ENCODE results near the gene PLEKHA6. TPM values are rescaled to one million over a fixed set of nuclear protein-coding genes. Genes with fewer than 3 reads are reported as not detected.

Gene PLEKHA6
- total and polyA plus RNA-seq, 2 experiments from 2014 or later = 2.8 to 6.2 TPM

DNA sequence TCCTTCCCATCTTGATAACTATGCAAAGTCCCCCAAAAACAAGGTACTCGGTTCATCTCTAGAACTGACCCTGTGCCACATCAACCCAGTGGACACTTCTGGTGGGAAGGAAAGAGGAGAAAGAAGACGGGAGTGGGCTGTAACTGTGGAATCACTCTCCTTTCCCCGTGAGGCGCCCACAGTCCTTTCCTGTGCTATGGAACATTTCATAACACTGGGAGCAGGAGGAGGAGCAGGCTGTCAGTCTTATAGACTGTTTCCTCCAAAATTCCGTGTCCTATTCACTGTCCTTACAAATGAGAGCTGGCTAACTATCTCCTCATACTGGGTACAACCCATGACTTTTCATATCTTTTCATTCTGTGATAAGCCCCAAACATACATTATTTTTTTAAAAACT lies 40.7 kb downstream of the PLEKHA6 start:
- Histone ChIP-seq H2AFZ (no peak overlapping the region), H3K79me2 (replicated peaks; ENCODE audit: insufficient read depth) (no peaks in the 10 kb centered on the region), H3K4me2 (no peak overlapping the region), H3K9me2 (ENCODE audit: insufficient read depth) (peaks cover 4% of the 10 kb centered on the region; the same call in 1 of the 2 replicates), H3K27ac (ENCODE audit: low read depth) (no peak overlapping the region), H3K36me3 (ENCODE audit: insufficient read depth) (no peaks in the 10 kb centered on the region), H3F3A (replicated peaks; ENCODE audit: low read depth) (no peaks in the 10 kb centered on the region), H4K20me1 (replicated peaks; ENCODE audit: insufficient read depth) (no peaks in the 10 kb centered on the region; the same call in 1 of the 2 replicates), H3K4me1 (ENCODE audit: insufficient read depth) (peaks cover 2% of the 10 kb centered on the region), H3K4me3 (no peak overlapping the region), H3K27me3 (ENCODE audit: insufficient read depth) (no peaks in the 10 kb centered on the region)
- DNase-seq (ENCODE audit: low spot score) (no peak), ATAC-seq (no peak)
- no peaks in the 10 kb centered on the region; the same call in 2 of the 3 replicates for H3K9me3 Mint-ChIP-seq
- H3K4me3 Mint-ChIP-seq = no peak overlapping the region
- TF ChIP-seq, protein P1, sequence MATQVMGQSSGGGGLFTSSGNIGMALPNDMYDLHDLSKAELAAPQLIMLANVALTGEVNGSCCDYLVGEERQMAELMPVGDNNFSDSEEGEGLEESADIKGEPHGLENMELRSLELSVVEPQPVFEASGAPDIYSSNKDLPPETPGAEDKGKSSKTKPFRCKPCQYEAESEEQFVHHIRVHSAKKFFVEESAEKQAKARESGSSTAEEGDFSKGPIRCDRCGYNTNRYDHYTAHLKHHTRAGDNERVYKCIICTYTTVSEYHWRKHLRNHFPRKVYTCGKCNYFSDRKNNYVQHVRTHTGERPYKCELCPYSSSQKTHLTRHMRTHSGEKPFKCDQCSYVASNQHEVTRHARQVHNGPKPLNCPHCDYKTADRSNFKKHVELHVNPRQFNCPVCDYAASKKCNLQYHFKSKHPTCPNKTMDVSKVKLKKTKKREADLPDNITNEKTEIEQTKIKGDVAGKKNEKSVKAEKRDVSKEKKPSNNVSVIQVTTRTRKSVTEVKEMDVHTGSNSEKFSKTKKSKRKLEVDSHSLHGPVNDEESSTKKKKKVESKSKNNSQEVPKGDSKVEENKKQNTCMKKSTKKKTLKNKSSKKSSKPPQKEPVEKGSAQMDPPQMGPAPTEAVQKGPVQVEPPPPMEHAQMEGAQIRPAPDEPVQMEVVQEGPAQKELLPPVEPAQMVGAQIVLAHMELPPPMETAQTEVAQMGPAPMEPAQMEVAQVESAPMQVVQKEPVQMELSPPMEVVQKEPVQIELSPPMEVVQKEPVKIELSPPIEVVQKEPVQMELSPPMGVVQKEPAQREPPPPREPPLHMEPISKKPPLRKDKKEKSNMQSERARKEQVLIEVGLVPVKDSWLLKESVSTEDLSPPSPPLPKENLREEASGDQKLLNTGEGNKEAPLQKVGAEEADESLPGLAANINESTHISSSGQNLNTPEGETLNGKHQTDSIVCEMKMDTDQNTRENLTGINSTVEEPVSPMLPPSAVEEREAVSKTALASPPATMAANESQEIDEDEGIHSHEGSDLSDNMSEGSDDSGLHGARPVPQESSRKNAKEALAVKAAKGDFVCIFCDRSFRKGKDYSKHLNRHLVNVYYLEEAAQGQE (IDR thresholded peaks at IDR 0.05; ENCODE audit: unreplicated experiment) = no peak
- no peak for TF ChIP-seq JUNB (IDR thresholded peaks at IDR 0.05; ENCODE audit: unreplicated experiment)
- H3K4me1 Mint-ChIP-seq = peaks cover 23% of the 10 kb centered on the region
- H3K27ac Mint-ChIP-seq = no peak overlapping the region
- H3K27me3 Mint-ChIP-seq (ENCODE audit: insufficient read depth, low read depth, poor library complexity) = peaks cover 3% of the 10 kb centered on the region
- no peaks in the 10 kb centered on the region for H3K36me3 Mint-ChIP-seq (ENCODE audit: low read depth)

DNA sequence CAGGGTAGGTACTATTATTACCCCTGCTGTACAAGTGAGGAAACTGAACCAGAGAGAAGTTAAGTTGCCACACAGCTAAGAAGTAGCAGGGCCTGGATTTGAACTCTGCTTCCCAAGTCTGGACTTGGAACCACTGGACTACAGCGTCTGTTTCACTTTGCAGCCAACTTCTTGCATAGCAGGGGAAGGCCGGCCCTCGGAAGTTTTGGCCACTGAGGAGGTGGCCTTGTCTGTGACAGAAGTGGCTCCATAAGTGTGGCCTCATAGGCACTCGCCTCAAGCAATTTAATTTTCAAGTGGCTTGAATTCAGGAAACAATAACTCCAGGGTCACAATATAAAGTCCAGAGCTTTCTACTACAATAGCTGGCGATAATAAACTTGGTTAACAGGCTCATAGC lies 41.4 kb downstream of the PLEKHA6 start:
- peaks cover 30% of the 10 kb centered on the region for H3K4me1 Mint-ChIP-seq
- peaks cover 9% of the 10 kb centered on the region for H3K4me1 ChIP-seq (ENCODE audit: insufficient read depth)
- H3K27ac ChIP-seq (ENCODE audit: low read depth) = no peak overlapping the region
- no peaks in the 10 kb centered on the region for H3K36me3 Mint-ChIP-seq (ENCODE audit: low read depth)
- H3K36me3 ChIP-seq (ENCODE audit: insufficient read depth) = no peaks in the 10 kb centered on the region
- H3K79me2 ChIP-seq (replicated peaks; ENCODE audit: insufficient read depth) = no peaks in the 10 kb centered on the region
- H3K9me2 ChIP-seq (ENCODE audit: insufficient read depth) = peaks cover 4% of the 10 kb centered on the region; the same call in 1 of the 2 replicates
- H3K27me3 Mint-ChIP-seq (ENCODE audit: insufficient read depth, low read depth, poor library complexity) = peaks cover 3% of the 10 kb centered on the region
- H2AFZ ChIP-seq = no peak overlapping the region
- H4K20me1 ChIP-seq (replicated peaks; ENCODE audit: insufficient read depth) = no peaks in the 10 kb centered on the region
- H3K4me2 ChIP-seq = no peak overlapping the region
- no peak overlapping the region for H3K4me3 ChIP-seq
- no peak overlapping the region for H3K4me3 Mint-ChIP-seq
- no peaks in the 10 kb centered on the region for H3K27me3 ChIP-seq (ENCODE audit: insufficient read depth)
- no peaks in the 10 kb centered on the region for H3F3A ChIP-seq (replicated peaks; ENCODE audit: low read depth)
- DNase-seq (ENCODE audit: low spot score) (no peak), ATAC-seq (no peak)
- no peak overlapping the region for H3K27ac Mint-ChIP-seq
- no peaks in the 10 kb centered on the region; the same call in 2 of the 3 replicates for H3K9me3 Mint-ChIP-seq
- TF ChIP-seq, protein P1 (IDR thresholded peaks at IDR 0.05; ENCODE audit: unreplicated experiment) = no peak
- TF ChIP-seq ZNF331 (CRISPR knock-in tag; IDR thresholded peaks at IDR 0.05; ENCODE audit: low read depth) (no peak), ZNF114 (CRISPR knock-in tag; IDR thresholded peaks at IDR 0.05) (no peak), EZH2phosphoT487 (IDR thresholded peaks at IDR 0.05; ENCODE audit: unreplicated experiment) (no peak), CREB1 (CRISPR knock-in tag; IDR thresholded peaks at IDR 0.05; ENCODE audit: low read depth) (no peak), JUNB (IDR thresholded peaks at IDR 0.05; ENCODE audit: unreplicated experiment) (no peak)
- TF ChIP-seq, protein P2, sequence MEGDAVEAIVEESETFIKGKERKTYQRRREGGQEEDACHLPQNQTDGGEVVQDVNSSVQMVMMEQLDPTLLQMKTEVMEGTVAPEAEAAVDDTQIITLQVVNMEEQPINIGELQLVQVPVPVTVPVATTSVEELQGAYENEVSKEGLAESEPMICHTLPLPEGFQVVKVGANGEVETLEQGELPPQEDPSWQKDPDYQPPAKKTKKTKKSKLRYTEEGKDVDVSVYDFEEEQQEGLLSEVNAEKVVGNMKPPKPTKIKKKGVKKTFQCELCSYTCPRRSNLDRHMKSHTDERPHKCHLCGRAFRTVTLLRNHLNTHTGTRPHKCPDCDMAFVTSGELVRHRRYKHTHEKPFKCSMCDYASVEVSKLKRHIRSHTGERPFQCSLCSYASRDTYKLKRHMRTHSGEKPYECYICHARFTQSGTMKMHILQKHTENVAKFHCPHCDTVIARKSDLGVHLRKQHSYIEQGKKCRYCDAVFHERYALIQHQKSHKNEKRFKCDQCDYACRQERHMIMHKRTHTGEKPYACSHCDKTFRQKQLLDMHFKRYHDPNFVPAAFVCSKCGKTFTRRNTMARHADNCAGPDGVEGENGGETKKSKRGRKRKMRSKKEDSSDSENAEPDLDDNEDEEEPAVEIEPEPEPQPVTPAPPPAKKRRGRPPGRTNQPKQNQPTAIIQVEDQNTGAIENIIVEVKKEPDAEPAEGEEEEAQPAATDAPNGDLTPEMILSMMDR (conservative IDR thresholded peaks at IDR 0.05; ENCODE audit: low read depth in 2 of 2) = no peak
- TF ChIP-seq, protein P3, sequence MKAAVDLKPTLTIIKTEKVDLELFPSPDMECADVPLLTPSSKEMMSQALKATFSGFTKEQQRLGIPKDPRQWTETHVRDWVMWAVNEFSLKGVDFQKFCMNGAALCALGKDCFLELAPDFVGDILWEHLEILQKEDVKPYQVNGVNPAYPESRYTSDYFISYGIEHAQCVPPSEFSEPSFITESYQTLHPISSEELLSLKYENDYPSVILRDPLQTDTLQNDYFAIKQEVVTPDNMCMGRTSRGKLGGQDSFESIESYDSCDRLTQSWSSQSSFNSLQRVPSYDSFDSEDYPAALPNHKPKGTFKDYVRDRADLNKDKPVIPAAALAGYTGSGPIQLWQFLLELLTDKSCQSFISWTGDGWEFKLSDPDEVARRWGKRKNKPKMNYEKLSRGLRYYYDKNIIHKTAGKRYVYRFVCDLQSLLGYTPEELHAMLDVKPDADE (IDR thresholded peaks at IDR 0.05) = no peak

Measured in GM23338 (cell line).